Rectal smooth muscle tissue (tissue), 1 donor: ENCODE results near the gene CLIC4.
A peak's percentile ranks its signal among the peaks of the same experiment; 100 is the strongest.
"Not testable (repeated sequence)": the region's sequence is repeated elsewhere in the genome, so short reads cannot be mapped to it uniquely, and the experiment has no call there.

Experiments
- H3K27ac ChIP-seq: one replicate; pipeline ENCODE4 v1.7.0; 2013; ENCODE audit warnings: low read depth, low read length, inconsistent platforms
- H3K27me3 ChIP-seq: one replicate; pipeline ENCODE4 v1.7.0; 2013; ENCODE audit warnings: low read length; ENCODE audit not compliant: control insufficient read depth, insufficient read depth
- H3K36me3 ChIP-seq: one replicate; pipeline ENCODE4 v1.7.0; 2013; ENCODE audit warnings: low read length; ENCODE audit not compliant: control insufficient read depth, insufficient read depth
- H3K4me1 ChIP-seq: one replicate; pipeline ENCODE4 v1.7.0; 2013; ENCODE audit warnings: low read length; ENCODE audit not compliant: control insufficient read depth, insufficient read depth
- H3K4me3 ChIP-seq: one replicate; pipeline ENCODE4 v1.7.0; 2013; ENCODE audit warnings: low read length
- H3K9ac ChIP-seq: one replicate; pipeline ENCODE4 v1.7.0; 2013; ENCODE audit warnings: low read length

The CLIC4 gene

DNA sequence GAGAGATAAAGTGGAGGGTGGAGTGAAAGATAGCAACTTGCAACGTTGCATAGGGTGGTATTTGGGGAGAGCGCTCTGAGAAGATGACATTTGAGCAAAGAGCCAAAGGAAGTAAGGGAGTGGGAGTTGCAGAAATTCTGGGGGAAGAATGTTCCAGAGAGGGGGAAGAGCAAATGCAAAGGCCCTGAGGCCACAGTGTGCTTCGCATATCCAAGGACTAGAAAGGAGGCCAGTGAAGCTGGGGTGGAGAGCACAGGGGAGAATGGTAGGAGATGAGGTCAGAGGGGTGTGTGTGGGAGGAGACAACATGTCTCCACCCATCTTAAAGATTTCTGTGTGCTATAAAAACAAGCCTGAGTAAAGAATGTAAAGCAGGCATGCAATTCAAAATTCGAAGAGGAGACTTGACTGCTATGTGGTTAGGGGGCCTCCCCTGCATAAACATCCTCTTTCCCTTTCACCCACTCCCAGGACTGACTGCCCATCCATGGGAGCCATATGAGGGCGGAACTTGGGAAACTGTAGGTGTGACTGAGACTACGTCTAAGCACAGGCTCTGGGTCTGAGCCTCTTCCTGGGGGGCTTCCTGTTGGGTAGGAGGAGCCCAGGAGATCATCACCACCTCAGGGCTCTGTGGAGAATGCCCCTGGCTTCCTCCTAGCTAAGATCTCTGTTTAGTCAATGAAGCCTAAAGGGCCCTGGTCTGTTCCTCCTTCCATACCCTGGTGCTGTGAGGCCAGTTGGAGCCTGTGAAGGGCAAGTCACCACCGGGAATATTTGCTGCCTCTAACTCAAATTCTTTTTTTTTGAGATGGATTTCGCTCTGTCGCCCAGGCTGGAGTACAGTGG lies 2.9 kb upstream of the CLIC4 start:
- Histone ChIP-seq H3K27ac (no peak overlapping the region), H3K4me1 (peaks cover 9% of the 10 kb centered on the region), H3K9ac (no peak overlapping the region), H3K27me3 (no peaks in the 10 kb centered on the region), H3K36me3 (no peaks in the 10 kb centered on the region), H3K4me3 (no peak overlapping the region)

GRCh38 chr1:24743404-24744211 lies 1.6 kb upstream of the CLIC4 start:
- H3K27me3 ChIP-seq, result no peaks in the 10 kb centered on the region
- no peaks in the 10 kb centered on the region for H3K36me3 ChIP-seq
- H3K27ac ChIP-seq, result peak overlapping the region; percentile 59
- no peak overlapping the region for H3K4me3 ChIP-seq
- H3K4me1 ChIP-seq, result peaks cover 15% of the 10 kb centered on the region
- H3K9ac ChIP-seq, result no peak overlapping the region

- peak overlapping the region; percentile 93 for H3K27ac ChIP-seq
- H3K27me3 ChIP-seq, result no peaks in the 10 kb centered on the region
- H3K36me3 ChIP-seq, result no peaks in the 10 kb centered on the region
- H3K4me3 ChIP-seq, result peak overlapping the region; percentile 89
- H3K9ac ChIP-seq, result peak overlapping the region; percentile 84
- peaks cover 15% of the 10 kb centered on the region for H3K4me1 ChIP-seq
Observed at GRCh38 chr1:24745711-24746413, 615 bp downstream of the CLIC4 start.

GRCh38 chr1:24748191-24749121 lies 3.2 kb downstream of the CLIC4 start:
- Histone ChIP-seq H3K9ac (no peak overlapping the region), H3K36me3 (no peaks in the 10 kb centered on the region), H3K27me3 (no peaks in the 10 kb centered on the region), H3K4me3 (peak overlapping the region; percentile 29), H3K4me1 (peaks cover 19% of the 10 kb centered on the region), H3K27ac (no peak overlapping the region)

- H3K4me3 ChIP-seq, result no peak overlapping the region
- peaks cover 13% of the 10 kb centered on the region for H3K4me1 ChIP-seq
- no peaks in the 10 kb centered on the region for H3K27me3 ChIP-seq
- no peaks in the 10 kb centered on the region for H3K36me3 ChIP-seq
- no peak overlapping the region for H3K27ac ChIP-seq
- no peak overlapping the region for H3K9ac ChIP-seq
Observed at GRCh38 chr1:24749252-24749651, 4.0 kb downstream of the CLIC4 start.

GRCh38 chr1:24749886-24750285 lies 4.6 kb downstream of the CLIC4 start:
- no peaks in the 10 kb centered on the region for H3K36me3 ChIP-seq
- H3K27me3 ChIP-seq, result no peaks in the 10 kb centered on the region
- H3K9ac ChIP-seq, result no peak overlapping the region
- H3K4me3 ChIP-seq, result no peak overlapping the region
- peaks cover 13% of the 10 kb centered on the region for H3K4me1 ChIP-seq
- no peak overlapping the region for H3K27ac ChIP-seq

- no peaks in the 10 kb centered on the region for H3K27me3 ChIP-seq
- no peak overlapping the region for H3K4me3 ChIP-seq
- peaks cover 13% of the 10 kb centered on the region for H3K4me1 ChIP-seq
- peak overlapping the region; percentile 15 for H3K27ac ChIP-seq
- H3K36me3 ChIP-seq, result no peaks in the 10 kb centered on the region
- H3K9ac ChIP-seq, result no peak overlapping the region
Observed at GRCh38 chr1:24751833-24752232, 6.6 kb downstream of the CLIC4 start.

DNA sequence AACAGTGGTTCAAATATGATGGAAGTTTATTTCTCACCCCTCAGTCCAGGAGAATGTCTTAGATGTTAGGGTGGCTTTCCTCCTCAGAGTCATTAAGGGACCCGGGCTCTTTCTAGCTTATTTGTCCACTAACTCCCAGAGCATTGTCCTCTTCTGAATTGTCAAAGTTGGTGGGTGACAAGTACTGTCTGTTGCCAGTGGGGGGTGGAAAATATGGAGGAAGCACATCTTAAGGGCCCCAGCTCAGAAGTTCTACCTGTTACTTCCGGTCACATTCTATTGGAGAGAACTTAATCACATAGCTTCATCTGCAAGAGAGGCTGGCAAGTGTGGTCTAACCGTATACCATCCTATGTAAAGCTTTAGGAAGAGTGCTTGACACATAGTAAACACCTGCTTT lies 7.1 kb downstream of the CLIC4 start:
- Histone ChIP-seq H3K27me3 (no peaks in the 10 kb centered on the region), H3K36me3 (no peaks in the 10 kb centered on the region), H3K27ac (peak overlapping the region; percentile 15), H3K9ac (no peak overlapping the region), H3K4me1 (peaks cover 13% of the 10 kb centered on the region), H3K4me3 (no peak overlapping the region)

DNA sequence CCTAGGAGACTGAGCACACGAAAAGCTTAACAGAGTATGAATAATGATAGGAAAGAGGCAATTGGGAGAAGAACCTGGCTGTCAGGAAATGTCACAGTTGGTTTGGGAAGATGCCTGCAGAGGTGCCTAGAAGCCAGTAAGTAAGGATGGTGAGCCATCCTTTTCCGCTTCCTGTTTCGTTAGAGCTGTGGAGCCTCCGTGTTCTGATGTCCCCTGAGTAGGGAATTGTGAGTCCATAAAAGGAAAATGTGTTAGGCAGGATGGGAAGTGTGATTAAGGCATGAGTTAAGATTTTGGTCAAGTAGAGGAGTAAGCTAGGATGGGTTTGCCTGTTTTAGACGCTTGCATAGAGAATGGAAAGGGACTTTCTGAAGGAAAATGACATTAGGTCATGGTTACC lies 9.0 kb downstream of the CLIC4 start:
- peaks cover 7% of the 10 kb centered on the region for H3K4me1 ChIP-seq
- no peaks in the 10 kb centered on the region for H3K27me3 ChIP-seq
- no peaks in the 10 kb centered on the region for H3K36me3 ChIP-seq
- no peak overlapping the region for H3K27ac ChIP-seq
- no peak overlapping the region for H3K9ac ChIP-seq
- no peak overlapping the region for H3K4me3 ChIP-seq

GRCh38 chr1:24755323-24755722 lies 10.1 kb downstream of the CLIC4 start:
- not testable (repeated sequence) for H3K4me3 ChIP-seq, H3K4me1 ChIP-seq, H3K27ac ChIP-seq

GRCh38 chr1:24756395-24756794 lies 11.1 kb downstream of the CLIC4 start:
- H3K4me3 ChIP-seq, result no peak overlapping the region
- no peak overlapping the region for H3K9ac ChIP-seq
- peaks cover 7% of the 10 kb centered on the region for H3K4me1 ChIP-seq
- H3K27me3 ChIP-seq, result no peaks in the 10 kb centered on the region
- no peaks in the 10 kb centered on the region for H3K36me3 ChIP-seq
- H3K27ac ChIP-seq, result no peak overlapping the region

More at GRCh38 chr1:24755323-24755722, 10.1 kb downstream of the CLIC4 start:
- not testable (repeated sequence) for H3K27me3 ChIP-seq, H3K36me3 ChIP-seq, H3K9ac ChIP-seq
